Trophoblast cell (in vitro differentiated cells and primary cell): ENCODE measurements around the gene CEACAM3.

Experiments
- DNase-seq, 2 donors: peaks; one replicate each; pipeline ENCODE4 v3.0.0-alpha.2; 2016
- H2AFZ ChIP-seq: 2 replicates; pipeline ENCODE4 v1.6.1; 2013; ENCODE audit warnings: low read length, moderate library complexity, mild to moderate bottlenecking; ENCODE audit not compliant: insufficient read depth, poor library complexity
- H2AK5ac ChIP-seq: 2 replicates; pipeline ENCODE4 v1.6.1; 2013; ENCODE audit warnings: mild to moderate bottlenecking, low read length
- H2BK120ac ChIP-seq: 2 replicates; pipeline ENCODE4 v1.6.1; 2013; ENCODE audit warnings: low read length, mild to moderate bottlenecking, moderate library complexity; ENCODE audit not compliant: insufficient read depth, poor library complexity
- H2BK12ac ChIP-seq: 2 replicates; pipeline ENCODE4 v1.6.1; 2013; ENCODE audit warnings: mild to moderate bottlenecking, low read length, moderate library complexity
- H2BK5ac ChIP-seq: 2 replicates; pipeline ENCODE4 v1.6.1; 2013; ENCODE audit warnings: low read length, low read depth, moderate library complexity, mild to moderate bottlenecking; ENCODE audit not compliant: poor library complexity
- H3K14ac ChIP-seq: 2 replicates; pipeline ENCODE4 v1.6.1; 2013; ENCODE audit warnings: mild to moderate bottlenecking, low read length
- H3K18ac ChIP-seq: 2 replicates; pipeline ENCODE4 v1.6.1; 2013; ENCODE audit warnings: mild to moderate bottlenecking, low read length
- H3K23ac ChIP-seq: 2 replicates; pipeline ENCODE4 v1.6.1; 2013; ENCODE audit warnings: low read length
- H3K27ac ChIP-seq: 2 replicates; pipeline ENCODE4 v1.5.1; 2013; ENCODE audit warnings: low read depth, mild to moderate bottlenecking, inconsistent platforms, low read length, moderate library complexity
- H3K27me3 ChIP-seq: 2 replicates; pipeline ENCODE4 v1.6.1; 2013; ENCODE audit warnings: inconsistent platforms, mild to moderate bottlenecking, low read length, moderate library complexity; ENCODE audit not compliant: insufficient read depth
- H3K36me3 ChIP-seq, 2 experiments: 1 replicate in 1 of 2; 2 replicates in 1 of 2; pipeline ENCODE4 v1.6.1; 2013; ENCODE audit warnings: low read length in 2 of 2, mild to moderate bottlenecking in 2 of 2, moderate library complexity in 1 of 2; ENCODE audit not compliant: insufficient read depth in 2 of 2, control insufficient read depth in 1 of 2
- H3K4ac ChIP-seq: 2 replicates; pipeline ENCODE4 v1.6.1; 2013; ENCODE audit warnings: low read depth, mild to moderate bottlenecking, low read length, moderate library complexity
- H3K4me1 ChIP-seq, 2 experiments: 1 replicate in 1 of 2; 2 replicates in 1 of 2; pipeline ENCODE4 v1.6.1; 2013; ENCODE audit warnings: low read length in 2 of 2, mild to moderate bottlenecking in 2 of 2, moderate library complexity in 1 of 2; ENCODE audit not compliant: insufficient read depth in 2 of 2, control insufficient read depth in 1 of 2
- H3K4me2 ChIP-seq: 2 replicates; pipeline ENCODE4 v1.6.1; 2013; ENCODE audit warnings: inconsistent platforms, mild to moderate bottlenecking, low read length, moderate library complexity
- H3K4me3 ChIP-seq: 2 replicates; pipeline ENCODE4 v1.5.1; 2013; ENCODE audit warnings: mild to moderate bottlenecking, low read depth, low read length, inconsistent platforms
- H3K79me1 ChIP-seq: one replicate; pipeline ENCODE4 v1.6.1; 2013; ENCODE audit warnings: low read length
- H3K79me2 ChIP-seq: 2 replicates; pipeline ENCODE4 v1.6.1; 2013; ENCODE audit warnings: low read length, mild to moderate bottlenecking; ENCODE audit not compliant: control insufficient read depth, insufficient read depth, poor library complexity
- H3K9ac ChIP-seq: 2 replicates; pipeline ENCODE4 v1.6.1; 2013; ENCODE audit warnings: mild to moderate bottlenecking, low read length
- H3K9me3 ChIP-seq: 2 replicates; pipeline ENCODE4 v1.6.1; 2013; ENCODE audit warnings: low read depth, mild to moderate bottlenecking, control low read depth, inconsistent platforms, low read length; ENCODE audit not compliant: insufficient read depth
- H4K12ac ChIP-seq: 2 replicates; pipeline ENCODE4 v1.6.1; 2013; ENCODE audit warnings: low read depth, mild to moderate bottlenecking, low read length, moderate library complexity
- H4K8ac ChIP-seq: 2 replicates; pipeline ENCODE4 v1.6.1; 2013; ENCODE audit warnings: low read depth, mild to moderate bottlenecking, low read length, moderate library complexity
- H4K91ac ChIP-seq: one replicate; pipeline ENCODE4 v1.6.1; 2013; ENCODE audit warnings: low read depth, mild to moderate bottlenecking, low read length, moderate library complexity
- WGBS: extraction: QIAGEN DNeasy Blood & Tissue Kit; methylation state at CpG from one replicate; pipeline ENCODE4 v1.1.7; 2013; ENCODE audit warnings: missing lambda C conversion rate; ENCODE audit not compliant: insufficient read length, insufficient coverage; ENCODE audit errors: extremely low coverage; 5-methylcytosine and 5-hydroxymethylcytosine counted together

CEACAM3 gene

DNA sequence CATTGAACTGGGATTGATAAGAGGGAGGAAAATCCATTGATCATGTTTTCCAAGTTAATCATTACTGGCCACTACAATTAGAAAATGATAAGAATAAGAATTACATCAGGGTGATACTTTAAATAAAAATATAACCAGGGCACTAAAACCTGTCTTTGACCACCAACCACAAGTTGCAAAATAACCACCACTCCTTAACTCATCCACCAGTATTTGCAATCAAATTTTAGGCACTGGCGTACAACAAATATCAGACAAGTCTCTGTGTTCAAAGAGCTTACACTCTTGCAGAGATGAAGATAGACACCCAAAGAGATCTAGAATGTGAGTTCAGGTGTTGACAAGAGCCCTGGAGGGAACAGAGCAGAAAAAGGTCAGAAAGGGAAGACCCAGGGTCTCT is 514 bp downstream of the CEACAM3 start:
- no peak overlapping the region for H3K4ac ChIP-seq
- H3K23ac ChIP-seq: no peak overlapping the region
- H3K79me1 ChIP-seq: no peaks in the 10 kb centered on the region
- no peak overlapping the region for H2BK120ac ChIP-seq
- no peak overlapping the region for H4K91ac ChIP-seq
- H3K4me3 ChIP-seq: no peak overlapping the region
- no peak overlapping the region for H2BK12ac ChIP-seq
- no peak overlapping the region for H3K18ac ChIP-seq
- no peak overlapping the region for H2AK5ac ChIP-seq
- H2BK5ac ChIP-seq: no peak overlapping the region
- H3K27me3 ChIP-seq: no peaks in the 10 kb centered on the region
- no peaks in the 10 kb centered on the region for H3K36me3 ChIP-seq
- H3K27ac ChIP-seq: no peak overlapping the region
- no CpG with 5 or more reads among the region's 1 CpG for WGBS
- no peak overlapping the region for H3K4me2 ChIP-seq
- no peaks in the 10 kb centered on the region for H3K4me1 ChIP-seq
- no peaks in the 10 kb centered on the region for H3K79me2 ChIP-seq
- H2AFZ ChIP-seq: no peak overlapping the region
- H4K8ac ChIP-seq: no peak overlapping the region
- no peak for DNase-seq
- no peak overlapping the region for H4K12ac ChIP-seq
- no peak overlapping the region for H3K9ac ChIP-seq
- H3K14ac ChIP-seq: no peak overlapping the region
- peaks cover 1% of the 10 kb centered on the region for H3K9me3 ChIP-seq

DNA sequence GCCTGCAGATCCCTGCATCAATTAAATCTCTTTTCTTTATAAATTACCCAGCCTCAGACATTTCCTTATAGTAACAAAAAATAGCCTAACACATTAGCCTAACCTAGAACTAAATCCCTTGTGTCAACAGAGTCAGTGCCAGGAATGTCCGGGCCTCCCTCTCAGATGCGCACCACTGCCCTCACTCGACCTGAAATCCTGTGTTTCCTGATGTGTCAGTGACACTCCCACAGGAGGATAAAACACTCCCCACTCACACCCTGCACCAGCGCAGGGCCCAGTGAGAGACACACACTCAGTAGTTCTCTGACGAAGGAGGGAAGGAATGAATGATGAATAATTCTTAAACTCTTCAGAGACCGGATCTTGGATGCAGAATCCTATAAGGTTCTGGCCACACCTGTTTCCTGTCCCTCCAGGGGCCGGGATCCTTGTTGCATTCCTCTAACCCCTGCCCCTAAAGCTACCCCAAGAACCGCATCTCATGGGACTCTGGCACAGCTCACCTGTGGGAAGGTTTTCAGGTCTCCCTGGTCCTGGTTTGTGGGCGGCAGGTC is 3.1 kb downstream of the CEACAM3 start:
- Histone ChIP-seq H4K12ac (no peak overlapping the region), H4K91ac (no peak overlapping the region), H3K4me1 (no peaks in the 10 kb centered on the region), H3K18ac (no peak overlapping the region), H3K27me3 (no peaks in the 10 kb centered on the region), H2BK12ac (no peak overlapping the region), H3K27ac (no peak overlapping the region), H2AFZ (no peak overlapping the region), H3K79me1 (no peaks in the 10 kb centered on the region), H4K8ac (no peak overlapping the region), H2BK5ac (no peak overlapping the region), H3K4me3 (no peak overlapping the region), H2AK5ac (no peak overlapping the region), H3K14ac (no peak overlapping the region), H3K4me2 (no peak overlapping the region), H2BK120ac (no peak overlapping the region), H3K36me3 (no peaks in the 10 kb centered on the region), H3K9ac (no peak overlapping the region), H3K9me3 (peaks cover 1% of the 10 kb centered on the region), H3K23ac (no peak overlapping the region), H3K4ac (no peak overlapping the region), H3K79me2 (no peaks in the 10 kb centered on the region)
- no peak for DNase-seq
- WGBS: no CpG with 5 or more reads among the region's 9 CpGs

DNA sequence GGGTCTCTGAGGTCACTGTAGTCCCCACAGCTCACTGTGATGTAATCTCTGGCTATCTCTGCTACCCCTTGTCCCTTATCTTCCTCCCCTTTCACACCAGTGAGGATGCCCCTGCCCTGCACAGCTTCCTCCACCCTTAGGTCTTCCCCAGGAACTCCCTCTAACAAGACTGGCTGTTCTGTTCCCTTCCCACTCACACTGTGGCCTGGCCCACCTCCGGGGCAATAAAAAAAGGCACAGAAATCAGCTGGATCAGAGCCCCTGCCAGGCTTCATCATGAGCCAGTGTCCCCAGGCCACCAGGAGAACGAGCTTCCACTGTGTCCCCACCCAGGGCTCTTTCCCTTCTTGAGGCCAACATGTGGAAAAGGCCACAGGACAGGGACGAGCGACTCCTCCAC is 4.6 kb downstream of the CEACAM3 start:
- Histone ChIP-seq H3K9me3 (peaks cover 1% of the 10 kb centered on the region), H4K91ac (no peak overlapping the region), H3K18ac (no peak overlapping the region), H3K23ac (no peak overlapping the region), H3K9ac (no peak overlapping the region), H3K4me1 (no peaks in the 10 kb centered on the region), H2BK120ac (no peak overlapping the region), H3K4me3 (no peak overlapping the region), H2BK5ac (no peak overlapping the region), H2AFZ (no peak overlapping the region), H4K8ac (no peak overlapping the region), H3K27me3 (no peaks in the 10 kb centered on the region), H3K14ac (no peak overlapping the region), H2BK12ac (no peak overlapping the region), H3K79me2 (no peaks in the 10 kb centered on the region), H4K12ac (no peak overlapping the region), H3K4ac (no peak overlapping the region), H3K79me1 (no peaks in the 10 kb centered on the region), H3K4me2 (no peak overlapping the region), H3K36me3 (no peaks in the 10 kb centered on the region), H2AK5ac (no peak overlapping the region), H3K27ac (no peak overlapping the region)
- no peak for DNase-seq
- WGBS: no CpG with 5 or more reads among the region's 4 CpGs

DNA sequence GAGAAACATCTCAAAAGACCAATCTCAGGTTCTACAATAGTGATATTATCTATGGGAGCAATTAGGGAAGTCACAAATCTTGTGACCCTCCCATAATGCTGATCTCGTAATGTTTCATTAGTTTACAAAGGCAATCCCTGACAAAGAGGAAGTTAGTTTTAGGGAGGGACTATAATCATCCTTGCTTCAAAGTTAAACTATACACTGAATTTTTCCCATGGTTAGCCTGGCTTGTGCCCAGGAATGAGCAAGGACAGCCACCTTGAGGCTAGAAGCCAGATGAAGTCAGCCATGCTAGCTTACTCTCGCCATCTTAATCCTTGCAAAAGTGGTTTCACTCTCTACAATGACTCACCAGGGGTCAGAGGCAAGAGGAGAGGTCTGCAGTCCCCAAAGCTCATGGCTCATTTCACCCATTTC is 5.4 kb downstream of the CEACAM3 start:
- no peak overlapping the region for H3K27ac ChIP-seq
- no peak overlapping the region for H3K4me2 ChIP-seq
- no peak overlapping the region for H2BK5ac ChIP-seq
- WGBS: no CpG with 5 or more reads among the region's 2 CpGs
- H3K79me1 ChIP-seq: no peaks in the 10 kb centered on the region
- peaks cover 1% of the 10 kb centered on the region for H3K9me3 ChIP-seq
- H4K91ac ChIP-seq: no peak overlapping the region
- no peak overlapping the region for H3K18ac ChIP-seq
- no peak overlapping the region for H4K12ac ChIP-seq
- H2BK120ac ChIP-seq: no peak overlapping the region
- no peak overlapping the region for H3K4ac ChIP-seq
- no peak overlapping the region for H2BK12ac ChIP-seq
- no peak overlapping the region for H3K14ac ChIP-seq
- no peaks in the 10 kb centered on the region for H3K79me2 ChIP-seq
- no peak overlapping the region for H4K8ac ChIP-seq
- no peaks in the 10 kb centered on the region for H3K36me3 ChIP-seq
- no peaks in the 10 kb centered on the region for H3K27me3 ChIP-seq
- H3K9ac ChIP-seq: no peak overlapping the region
- H3K4me1 ChIP-seq: no peaks in the 10 kb centered on the region
- peak in 1 of 2 donors; percentile 5 for DNase-seq
- H3K23ac ChIP-seq: no peak overlapping the region
- H3K4me3 ChIP-seq: no peak overlapping the region
- H2AFZ ChIP-seq: no peak overlapping the region
- no peak overlapping the region for H2AK5ac ChIP-seq
